HuH-7.5 (cell line): ENCODE measurements around the gene GADD45G.
A peak's percentile ranks its signal among the peaks of the same experiment; 100 is the strongest.

Source experiments
- DNase-seq: peaks from one replicate; pipeline ENCODE4 v3.0.0; 2011; ENCODE audit warnings: low spot score

Gene GADD45G

GRCh38 chr9:89630508-89630907 is 25.7 kb downstream of the GADD45G start:
- no peak for DNase-seq

GRCh38 chr9:89631384-89631783 is 26.6 kb downstream of the GADD45G start:
- no peak for DNase-seq

- DNase-seq = no peak
Observed at GRCh38 chr9:89632192-89632733, 27.5 kb downstream of the GADD45G start.

- no peak for DNase-seq
Observed at GRCh38 chr9:89632736-89633135, 27.9 kb downstream of the GADD45G start.

- DNase-seq = no peak
Observed at GRCh38 chr9:89633404-89633803, 28.6 kb downstream of the GADD45G start.

GRCh38 chr9:89633920-89634319 is 29.1 kb downstream of the GADD45G start:
- DNase-seq = no peak

GRCh38 chr9:89634995-89635742 is 30.4 kb downstream of the GADD45G start:
- no peak for DNase-seq

GRCh38 chr9:89635816-89636215 is 31.0 kb downstream of the GADD45G start:
- DNase-seq = no peak

GRCh38 chr9:89637787-89638186 is 33.0 kb downstream of the GADD45G start:
- DNase-seq = no peak

GRCh38 chr9:89638359-89638758 is 33.5 kb downstream of the GADD45G start:
- no peak for DNase-seq

GRCh38 chr9:89638893-89639292 is 34.1 kb downstream of the GADD45G start:
- DNase-seq = no peak

GRCh38 chr9:89639367-89639795 is 34.6 kb downstream of the GADD45G start:
- no peak for DNase-seq

GRCh38 chr9:89639961-89640360 is 35.1 kb downstream of the GADD45G start:
- DNase-seq = no peak

- DNase-seq = no peak
Observed at GRCh38 chr9:89640361-89640760, 35.5 kb downstream of the GADD45G start.

- no peak for DNase-seq
Observed at GRCh38 chr9:89640801-89641200, 36.0 kb downstream of the GADD45G start.

- no peak for DNase-seq
Observed at GRCh38 chr9:89641980-89642379, 37.2 kb downstream of the GADD45G start.

- DNase-seq = no peak
Observed at GRCh38 chr9:89642789-89643188, 38.0 kb downstream of the GADD45G start.

- DNase-seq = no peak
Observed at GRCh38 chr9:89646189-89646939, 41.6 kb downstream of the GADD45G start.

- no peak for DNase-seq
Observed at GRCh38 chr9:89647366-89648128, 42.7 kb downstream of the GADD45G start.

- DNase-seq = peak; percentile 51
Observed at GRCh38 chr9:89648247-89649000, 43.6 kb downstream of the GADD45G start.

- DNase-seq = no peak
Observed at GRCh38 chr9:89649039-89649691, 44.4 kb downstream of the GADD45G start.
